GM23248 (cell line): Measurements from ENCODE around the gene NPBWR2. TPM values are rescaled to one million over a fixed set of nuclear protein-coding genes. Genes with fewer than 3 reads are reported as not detected.

Experiments
- DNase-seq: peaks from one replicate; pipeline ENCODE4 v3.0.0-alpha.2; 2015
- H2AFZ ChIP-seq: fragments of 200-600 bp; sonication (generic); 2 replicates; pipeline ENCODE4 v1.6.1; 2016; ENCODE audit warnings: antibody characterized with exemption
- H3F3A ChIP-seq: fragments of 200-600 bp; sonication (generic); 2 replicates; pipeline ENCODE4 v1.6.1; 2016; ENCODE audit warnings: mild to moderate bottlenecking, antibody characterized with exemption, mixed run types; ENCODE audit not compliant: insufficient read depth
- H3K27ac ChIP-seq: fragments of 200-600 bp; sonication (generic); 2 replicates; pipeline ENCODE4 v1.5.1; 2016; ENCODE audit warnings: mild to moderate bottlenecking
- H3K27me3 ChIP-seq: fragments of 200-600 bp; sonication (generic); replicated peaks from 2 replicates; pipeline ENCODE4 v1.6.1; 2016; ENCODE audit warnings: mild to moderate bottlenecking; ENCODE audit not compliant: insufficient read depth
- H3K36me3 ChIP-seq: fragments of 200-600 bp; sonication (generic); 2 replicates; pipeline ENCODE4 v1.6.1; 2016; ENCODE audit warnings: low read depth, mild to moderate bottlenecking
- H3K4me1 ChIP-seq: fragments of 200-600 bp; sonication (generic); 2 replicates; pipeline ENCODE4 v1.6.1; 2016; ENCODE audit warnings: mild to moderate bottlenecking; ENCODE audit not compliant: insufficient read depth
- H3K4me2 ChIP-seq: fragments of 200-600 bp; sonication (generic); one replicate; pipeline ENCODE4 v1.6.1; 2016; ENCODE audit warnings: mild to moderate bottlenecking; ENCODE audit not compliant: unreplicated experiment
- H3K4me3 ChIP-seq: fragments of 200-600 bp; sonication (generic); 2 replicates; pipeline ENCODE4 v1.5.1; 2016; ENCODE audit warnings: mild to moderate bottlenecking
- H3K79me2 ChIP-seq: fragments of 200-600 bp; sonication (generic); 2 replicates; pipeline ENCODE4 v1.6.1; 2016; ENCODE audit warnings: mild to moderate bottlenecking; ENCODE audit not compliant: insufficient read depth
- H3K9ac ChIP-seq: fragments of 200-600 bp; sonication (generic); 2 replicates; pipeline ENCODE4 v1.6.1; 2016; ENCODE audit warnings: mild to moderate bottlenecking
- H3K9me2 ChIP-seq: fragments of 200-600 bp; sonication (generic); 2 replicates; pipeline ENCODE4 v1.6.1; 2016; ENCODE audit warnings: mixed run types, mild to moderate bottlenecking, moderate library complexity; ENCODE audit not compliant: insufficient read depth
- H3K9me3 ChIP-seq: fragments of 200-600 bp; sonication (generic); one replicate; pipeline ENCODE4 v1.6.1; 2017; ENCODE audit warnings: low read depth
- H4K20me1 ChIP-seq: fragments of 200-600 bp; sonication (generic); 2 replicates; pipeline ENCODE4 v1.6.0; 2016; ENCODE audit not compliant: insufficient read depth
- EZH2 ChIP-seq: fragments of 200-600 bp; sonication (generic); IDR thresholded peaks from 2 replicates; pipeline ENCODE4 v1.6.1; 2018; ENCODE audit warnings: antibody characterized with exemption, mild to moderate bottlenecking; ENCODE audit not compliant: insufficient read depth, poor library complexity, severe bottlenecking
- EZH2phosphoT487 ChIP-seq: fragments of 200-600 bp; sonication (generic); IDR thresholded peaks from 2 replicates; pipeline ENCODE4 v1.6.1; 2018; ENCODE audit warnings: antibody characterized with exemption, moderate library complexity, mild to moderate bottlenecking, low read depth; ENCODE audit not compliant: insufficient read depth
- WGBS, 2 experiments: methylation state at CpG; one replicate each; pipeline ENCODE4 v1.1.6; 2015 to 2017; ENCODE audit warnings: low lambda C conversion rate in 2 of 2, low coverage in 1 of 2; ENCODE audit errors: missing lambda C conversion rate in 2 of 2; 5-methylcytosine and 5-hydroxymethylcytosine counted together
- in situ Hi-C: fragments of 300-500 bp; cut with MboI; formaldehyde crosslinking; loops from 2 replicates; pipeline ENCODE4 v1.15.0; 2020
- polyA plus RNA-seq: library from polyadenylated mRNA; unstranded; fragments of >200 nt; fragmentation: Nextera tagmentation; extraction: Ambion mirVana; gene quantifications from 2 replicates; pipeline ENCODE4 v1.2.1, GENCODE V29; 2016
- total RNA-seq: library from RNA; depleted of rRNA; stranded (reverse); fragments of >200 nt; shearing (Covaris generic); gene quantifications from 2 replicates; pipeline ENCODE4 v1.2.3, GENCODE V29; 2014

NPBWR2 gene
- total and polyA plus RNA-seq, 2 experiments from 2014 or later, result not detected

DNA sequence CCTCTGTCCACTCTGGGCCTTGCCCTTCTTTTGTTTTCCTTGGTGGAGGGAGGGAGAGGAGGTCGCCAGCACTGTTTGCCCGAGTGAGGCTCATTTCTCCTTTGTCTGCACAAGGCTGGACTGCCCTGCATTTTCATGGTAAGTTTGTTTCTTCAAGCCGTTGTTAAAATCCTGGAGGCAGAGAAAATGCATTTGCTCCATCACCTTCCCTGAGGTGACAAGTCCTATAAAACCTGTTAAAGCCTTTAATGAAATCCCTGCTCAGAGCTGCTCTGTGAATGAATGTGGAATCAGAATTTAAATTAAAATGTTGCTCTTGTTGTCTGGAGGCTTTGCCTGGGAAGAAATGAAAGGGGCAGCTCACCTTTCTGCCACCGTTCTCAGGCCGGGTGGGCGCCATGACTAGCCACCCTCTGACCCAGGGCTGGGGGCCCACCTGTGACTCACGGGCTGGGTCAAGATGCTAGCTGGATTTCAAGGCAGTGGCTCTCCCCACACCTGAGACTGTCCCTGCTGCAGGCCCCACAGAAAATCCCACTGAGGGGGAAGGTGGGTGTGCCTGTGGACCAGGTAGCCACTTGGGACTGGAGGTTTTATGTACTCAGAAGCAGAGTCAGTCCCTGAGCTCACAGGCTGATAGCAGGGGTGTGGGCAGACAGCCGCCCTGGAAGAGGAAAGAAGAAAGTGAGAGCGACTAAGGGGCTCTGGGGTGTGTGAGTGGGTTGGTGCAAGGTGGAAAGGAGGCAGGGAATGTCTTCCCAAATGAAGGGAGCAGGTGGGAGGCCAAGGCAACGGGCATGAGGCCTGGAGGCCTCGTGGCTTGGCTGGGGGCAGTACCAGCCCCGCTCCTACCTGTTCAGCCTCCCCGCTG, 32.9 kb upstream of the NPBWR2 start:
- H3K79me2 ChIP-seq, result no peaks in the 10 kb centered on the region
- no peaks in the 10 kb centered on the region for H3K4me1 ChIP-seq
- 45% methylated on average over 13 of the region's 13 CpGs for WGBS, 2 experiments
- peaks cover 8% of the 10 kb centered on the region; the same call in 1 of the 2 replicates for H3K27me3 ChIP-seq
- H3K27ac ChIP-seq, result no peak overlapping the region
- H3K4me2 ChIP-seq, result no peak overlapping the region
- TF ChIP-seq EZH2phosphoT487 (no peak), EZH2 (no peak)
- H3K9me3 ChIP-seq, result no peaks in the 10 kb centered on the region
- H3K36me3 ChIP-seq, result no peaks in the 10 kb centered on the region
- in situ Hi-C loops, result no loop called here
- no peaks in the 10 kb centered on the region for H3K9me2 ChIP-seq
- no peak overlapping the region for H3K9ac ChIP-seq
- H3K4me3 ChIP-seq, result no peak overlapping the region
- DNase-seq, result no peak
- H2AFZ ChIP-seq, result no peak overlapping the region
- H4K20me1 ChIP-seq, result no peaks in the 10 kb centered on the region
- H3F3A ChIP-seq, result no peaks in the 10 kb centered on the region

- no peak overlapping the region for H3K9ac ChIP-seq
- H3K27ac ChIP-seq, result no peak overlapping the region
- no peaks in the 10 kb centered on the region for H3K4me1 ChIP-seq
- peaks cover 8% of the 10 kb centered on the region; the same call in 1 of the 2 replicates for H3K27me3 ChIP-seq
- H3K36me3 ChIP-seq, result no peaks in the 10 kb centered on the region
- no peaks in the 10 kb centered on the region for H3F3A ChIP-seq
- no peak for DNase-seq
- 41 to 50% methylated on average over 15 to 21 of the region's 21 CpGs for WGBS, 2 experiments
- H3K79me2 ChIP-seq, result no peaks in the 10 kb centered on the region
- no peak overlapping the region for H2AFZ ChIP-seq
- no peaks in the 10 kb centered on the region for H3K9me2 ChIP-seq
- no peak overlapping the region for H3K4me3 ChIP-seq
- no peak overlapping the region for H3K4me2 ChIP-seq
- no peaks in the 10 kb centered on the region for H3K9me3 ChIP-seq
- in situ Hi-C loops, result no loop called here
- TF ChIP-seq EZH2phosphoT487 (no peak), EZH2 (no peak)
- no peaks in the 10 kb centered on the region for H4K20me1 ChIP-seq
Observed at GRCh38 chr20:64139199-64140060, 32.1 kb upstream of the NPBWR2 start.

DNA sequence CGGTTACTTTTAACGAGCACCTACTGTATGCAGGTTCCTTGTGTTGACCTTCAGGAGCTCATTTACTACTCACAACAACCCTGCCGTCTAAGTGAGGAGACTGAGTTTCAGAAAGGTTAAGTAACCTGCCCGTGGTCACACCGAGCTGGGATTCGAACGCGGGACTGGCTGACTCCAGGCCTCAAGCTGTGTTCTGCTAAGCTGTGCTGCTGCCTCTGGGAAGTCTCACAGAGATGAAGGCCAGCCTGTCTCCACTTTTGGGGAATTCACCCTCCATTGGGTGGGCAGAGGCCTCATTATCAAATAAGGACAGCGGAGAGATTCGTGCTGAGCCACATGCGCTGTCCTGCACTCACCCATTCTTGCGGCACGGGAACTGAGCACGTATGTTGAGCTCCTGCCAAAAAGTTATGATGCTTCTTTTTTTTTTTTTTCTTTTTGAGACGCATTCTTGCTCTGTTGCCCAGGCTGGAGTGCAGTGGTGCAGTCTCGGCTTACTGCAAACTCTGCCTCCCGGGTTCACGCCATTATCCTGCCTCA, 31.0 kb upstream of the NPBWR2 start:
- Histone ChIP-seq H2AFZ (no peak overlapping the region), H3K4me3 (no peak overlapping the region), H3K27me3 (peaks cover 8% of the 10 kb centered on the region; the same call in 1 of the 2 replicates), H4K20me1 (no peaks in the 10 kb centered on the region), H3F3A (no peaks in the 10 kb centered on the region), H3K36me3 (no peaks in the 10 kb centered on the region), H3K79me2 (no peaks in the 10 kb centered on the region), H3K4me1 (no peaks in the 10 kb centered on the region), H3K27ac (no peak overlapping the region), H3K9ac (no peak overlapping the region), H3K4me2 (no peak overlapping the region), H3K9me3 (no peaks in the 10 kb centered on the region), H3K9me2 (no peaks in the 10 kb centered on the region)
- TF ChIP-seq EZH2phosphoT487, result no peak
- TF ChIP-seq EZH2, result no peak
- no peak for DNase-seq
- in situ Hi-C loops, result no loop called here
- 80 to 81% methylated on average over 16 to 18 of the region's 18 CpGs for WGBS, 2 experiments

DNA sequence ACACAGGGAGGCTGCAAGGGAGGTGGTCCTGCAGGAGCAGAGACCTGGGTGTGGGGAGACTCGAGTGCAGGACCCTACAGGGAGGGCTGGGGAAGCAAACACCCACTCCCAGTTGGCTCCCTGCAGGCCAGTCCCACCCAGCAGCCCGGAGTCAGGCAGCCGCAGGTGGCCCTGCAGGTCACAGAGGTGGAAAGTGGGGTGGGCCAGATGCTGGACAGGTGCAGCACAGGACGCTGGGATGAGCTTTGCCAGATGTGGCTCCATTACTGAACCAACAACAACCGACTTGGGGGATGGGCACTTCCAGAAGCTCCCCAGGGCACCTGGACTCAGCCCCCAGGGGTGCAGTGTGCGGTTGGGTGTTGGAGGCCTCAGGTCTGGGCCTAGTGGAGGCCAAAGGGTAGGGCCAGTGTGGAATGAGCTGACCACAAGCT, 30.2 kb upstream of the NPBWR2 start:
- DNase-seq, result no peak
- H3K9me3 ChIP-seq, result no peaks in the 10 kb centered on the region
- H3K27ac ChIP-seq, result no peak overlapping the region
- H3K4me3 ChIP-seq, result no peak overlapping the region
- in situ Hi-C loops, result no loop called here
- WGBS, 2 experiments, result 45 to 53% methylated on average over 6 of the region's 6 CpGs
- H3K9me2 ChIP-seq, result no peaks in the 10 kb centered on the region
- H3K79me2 ChIP-seq, result no peaks in the 10 kb centered on the region
- no peak overlapping the region for H3K4me2 ChIP-seq
- TF ChIP-seq EZH2 (no peak), EZH2phosphoT487 (no peak)
- no peaks in the 10 kb centered on the region for H4K20me1 ChIP-seq
- H3K27me3 ChIP-seq, result peaks cover 5% of the 10 kb centered on the region; the same call in 1 of the 2 replicates
- H3F3A ChIP-seq, result no peaks in the 10 kb centered on the region
- no peak overlapping the region for H3K9ac ChIP-seq
- no peaks in the 10 kb centered on the region for H3K4me1 ChIP-seq
- H2AFZ ChIP-seq, result no peak overlapping the region
- no peaks in the 10 kb centered on the region for H3K36me3 ChIP-seq
